NOMO-1 (cell line): ENCODE measurements around the gene NDUFS4.
A peak's percentile ranks its signal among the peaks of the same experiment; 100 is the strongest.
"Not testable (repeated sequence)": the region's sequence is repeated elsewhere in the genome, so short reads cannot be mapped to it uniquely, and the experiment has no call there.

ENCODE experiments used
- DNase-seq, 2 experiments: peaks; one replicate each; lab custom pipeline; 2025; ENCODE audit not compliant: unreplicated experiment in 2 of 2; lab: John Stamatoyannopoulos, UW

NDUFS4 gene

DNA sequence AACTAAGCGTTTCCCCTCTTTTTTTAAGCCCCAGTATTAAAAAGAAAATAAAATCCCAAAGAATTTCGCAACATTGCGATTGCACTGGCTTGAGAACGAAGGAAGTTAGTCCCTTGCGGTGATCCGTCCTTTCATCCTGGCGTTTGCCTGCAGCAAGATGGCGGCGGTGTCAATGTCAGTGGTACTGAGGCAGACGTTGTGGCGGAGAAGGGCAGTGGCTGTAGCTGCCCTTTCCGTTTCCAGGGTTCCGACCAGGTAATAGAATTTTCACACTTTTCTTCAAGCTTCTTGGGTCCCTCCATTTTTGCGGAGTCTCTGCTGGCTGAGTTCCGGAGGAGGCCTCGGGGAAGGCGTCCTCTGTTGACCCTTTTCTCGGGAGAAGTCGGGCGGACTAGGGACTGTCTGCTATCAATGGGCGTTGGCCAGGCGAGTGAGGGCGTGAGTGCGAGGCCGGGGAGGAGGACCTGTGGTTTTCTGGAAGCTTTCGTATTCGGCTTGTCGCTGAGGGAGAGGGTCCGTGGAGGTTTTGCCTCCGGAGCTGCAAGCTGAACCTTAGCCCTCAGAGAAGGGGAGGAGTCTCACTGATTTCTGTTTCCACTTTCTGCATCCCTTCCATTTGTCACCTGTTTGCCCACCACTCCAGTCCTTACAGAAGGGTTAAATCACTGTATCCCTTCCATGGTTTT is at the start of gene NDUFS4:
Gene NDUFS4, plus strand, starts transcription at position 134 of the 686 bp plus-strand sequence. Its CDS starts 24 bp downstream, at position 158.
- peak; percentile 71 to 84 for DNase-seq

DNA sequence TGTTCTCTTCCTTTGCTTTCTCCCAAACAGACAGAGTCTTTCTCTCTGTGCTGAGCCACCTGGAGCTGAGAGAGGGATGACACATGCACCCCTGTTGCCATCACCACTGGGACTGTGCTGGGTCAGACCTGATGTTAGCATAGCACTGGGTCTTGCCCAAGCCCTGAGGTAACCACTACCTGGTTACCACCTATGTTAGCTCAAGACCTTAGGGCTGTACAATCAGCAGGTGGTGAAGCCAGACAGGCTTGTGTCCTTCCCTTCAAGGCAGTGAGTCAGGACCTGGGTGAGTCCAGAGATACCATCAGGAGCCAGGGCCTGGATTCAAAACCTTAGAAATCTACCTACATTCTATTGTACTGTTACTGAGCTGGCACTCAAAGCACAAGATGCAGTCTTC is 47.9 kb upstream of the NDUFS4 start:
- no peak for DNase-seq

DNA sequence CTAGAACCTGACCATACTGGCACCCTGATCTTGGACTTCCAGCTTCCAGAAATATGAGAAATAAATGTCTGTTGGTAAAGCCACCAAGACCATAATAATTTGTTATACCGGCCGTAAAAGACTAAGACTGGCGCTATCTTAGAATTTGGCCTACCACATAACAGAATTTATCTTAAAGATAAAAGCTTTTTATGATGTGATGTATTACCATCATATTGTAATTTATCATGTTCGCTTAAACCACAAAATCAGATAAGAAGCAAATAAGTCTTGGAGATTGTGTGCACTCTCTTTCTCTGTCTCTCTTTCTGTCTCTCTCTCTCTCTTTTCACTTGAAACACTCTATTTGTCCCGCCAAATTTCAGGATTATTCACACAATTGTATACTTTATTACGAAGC is 44.5 kb upstream of the NDUFS4 start:
- no peak for DNase-seq

DNA sequence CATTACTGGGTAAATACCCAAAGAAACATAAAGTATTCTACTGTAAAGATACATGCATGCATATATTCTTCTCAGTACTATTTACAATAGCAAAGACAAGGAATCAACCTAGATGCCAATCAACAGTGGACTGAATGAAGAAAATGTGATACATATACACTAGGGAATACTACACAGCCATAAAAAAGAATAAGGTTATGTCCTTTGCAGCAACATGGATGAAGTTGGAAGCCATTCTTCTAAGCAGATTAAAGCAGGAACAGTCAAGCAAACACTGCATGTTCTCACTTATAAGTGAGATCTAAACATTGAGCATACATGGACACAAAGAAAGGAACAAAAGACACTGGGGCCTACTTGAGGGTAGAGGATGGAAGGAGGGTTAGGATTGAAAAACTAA is 39.6 kb upstream of the NDUFS4 start:
- DNase-seq, result no peak

DNA sequence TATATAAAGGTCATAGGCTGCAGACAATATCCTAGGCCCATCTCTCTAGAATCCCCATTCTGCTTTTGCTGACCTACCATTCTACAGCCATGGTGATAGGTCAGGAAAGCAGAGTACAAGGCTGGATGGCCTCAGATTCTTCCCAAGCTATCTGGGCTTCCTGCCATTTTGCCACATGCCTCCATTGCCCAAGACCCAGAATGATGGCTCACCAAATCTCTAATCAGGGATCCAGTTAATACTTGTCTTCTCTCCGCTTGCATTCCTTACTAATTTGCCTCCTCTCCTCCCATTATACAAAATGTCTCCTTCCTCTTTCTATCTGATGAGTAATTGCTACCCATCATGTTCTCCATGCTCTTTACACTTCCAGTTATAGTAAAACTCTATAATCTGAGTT is 22.7 kb upstream of the NDUFS4 start:
- no peak for DNase-seq

DNA sequence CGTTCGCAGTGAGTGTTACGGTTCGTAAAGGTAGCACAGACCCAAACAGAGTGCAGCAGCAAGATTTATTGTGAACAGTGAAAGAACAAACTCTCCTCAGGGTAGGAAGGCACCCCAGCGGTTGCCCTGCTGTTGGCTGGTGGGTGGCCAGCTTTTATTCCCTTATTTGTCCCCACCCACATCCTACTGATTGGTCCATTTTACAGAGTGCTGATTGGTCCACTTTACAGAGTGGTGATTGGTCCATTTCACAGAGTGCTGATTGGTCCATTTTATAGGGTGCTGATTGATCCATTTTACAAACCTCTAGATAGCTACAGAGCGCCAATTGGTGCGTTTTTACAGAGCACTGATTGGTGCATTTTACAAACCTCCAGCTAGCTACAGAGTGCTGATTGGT is 19.7 kb upstream of the NDUFS4 start:
- DNase-seq, result not testable (repeated sequence)

DNA sequence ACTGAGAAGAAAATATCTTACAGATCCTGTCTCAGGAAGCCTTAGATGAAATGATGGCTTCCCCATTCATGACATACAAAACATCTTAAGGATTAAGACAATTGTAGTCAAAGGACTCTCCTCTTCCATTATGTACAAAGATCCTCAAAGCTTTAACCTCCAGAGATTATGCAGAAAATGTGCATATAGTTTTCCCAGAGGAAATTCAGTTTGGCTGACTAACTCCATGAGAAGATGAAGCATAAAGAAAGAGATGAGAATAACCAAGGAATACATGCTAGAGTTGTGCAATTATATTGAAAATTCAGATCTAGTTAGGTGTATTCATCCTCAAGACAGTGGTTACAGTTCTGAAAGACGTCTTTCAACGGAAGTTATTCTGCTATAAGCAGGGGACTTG is 18.6 kb upstream of the NDUFS4 start:
- no peak for DNase-seq

DNA sequence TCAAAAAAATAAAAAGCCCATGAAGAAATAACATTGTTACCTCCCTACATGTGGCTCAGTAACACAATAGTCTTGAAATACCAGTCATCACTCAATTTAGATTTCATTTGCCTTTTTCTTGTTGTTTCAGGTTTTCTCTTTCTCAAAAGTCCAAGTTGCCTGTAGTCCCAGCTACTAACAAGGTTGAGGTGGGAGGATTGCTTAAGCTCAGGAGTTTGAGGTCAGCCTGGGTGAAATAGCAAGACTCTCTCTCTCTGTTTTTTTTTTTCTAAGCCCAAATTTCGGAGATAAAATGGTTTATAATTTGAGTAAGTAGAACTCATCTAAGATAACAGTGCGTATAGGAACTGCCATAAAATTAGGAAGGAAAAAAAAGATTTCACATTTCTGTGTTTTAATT is 17.5 kb upstream of the NDUFS4 start:
- DNase-seq, result no peak

DNA sequence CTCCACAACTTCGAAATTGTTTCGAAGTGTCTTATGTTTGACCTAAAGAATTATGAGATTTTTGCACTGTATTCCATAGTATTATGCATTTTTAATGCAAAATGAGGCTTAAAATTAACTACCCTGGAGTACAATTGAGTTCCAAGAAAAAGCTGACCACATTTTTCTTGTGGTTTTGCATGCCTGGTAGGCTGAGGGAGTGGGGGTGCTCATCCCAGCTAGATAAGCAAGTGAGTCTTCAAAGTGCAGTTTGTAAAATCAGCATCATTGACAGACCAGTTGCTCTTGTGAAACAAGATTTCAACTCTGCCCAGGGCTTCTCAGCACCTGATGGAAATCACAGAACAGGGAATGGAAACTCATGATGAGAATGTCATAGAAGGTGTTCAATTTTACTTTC is 17.0 kb upstream of the NDUFS4 start:
- no peak for DNase-seq

DNA sequence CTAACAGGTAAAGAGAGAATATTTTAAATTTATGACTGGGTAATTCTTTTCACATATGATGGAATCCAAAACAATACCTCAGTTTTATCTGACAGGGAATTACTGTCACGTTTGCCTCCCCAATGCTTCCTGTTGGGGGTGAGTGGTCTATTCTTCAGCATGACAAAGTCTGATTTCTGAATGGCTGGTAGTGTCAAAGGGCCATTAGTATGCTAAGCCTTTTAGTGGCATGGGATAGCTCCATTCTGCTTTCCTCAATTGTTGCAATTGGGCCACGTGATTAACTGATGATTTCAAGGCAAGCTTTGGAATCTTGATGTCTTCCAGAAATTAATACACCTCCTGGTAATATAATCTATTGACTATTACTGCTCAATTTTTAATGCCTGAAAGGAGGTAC is 14.7 kb upstream of the NDUFS4 start:
- DNase-seq, result no peak

DNA sequence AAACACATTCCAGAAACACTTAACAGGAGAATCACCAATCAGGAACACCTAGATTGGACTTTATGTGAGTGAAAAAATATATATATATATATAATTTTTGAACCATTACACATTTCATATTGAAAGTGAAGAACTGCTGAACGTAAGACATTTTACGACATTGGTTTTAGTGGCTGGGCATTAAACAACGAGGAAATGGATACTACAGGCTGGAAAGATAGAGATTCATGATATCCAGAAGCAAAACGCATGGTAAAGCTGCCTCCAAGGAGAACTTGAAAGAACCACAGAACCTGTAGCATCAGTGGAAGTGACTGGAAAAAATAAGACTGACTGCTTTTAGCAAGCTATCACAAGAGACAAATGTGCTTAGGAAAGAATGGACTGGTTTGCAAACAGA is 13.2 kb upstream of the NDUFS4 start:
- no peak for DNase-seq

DNA sequence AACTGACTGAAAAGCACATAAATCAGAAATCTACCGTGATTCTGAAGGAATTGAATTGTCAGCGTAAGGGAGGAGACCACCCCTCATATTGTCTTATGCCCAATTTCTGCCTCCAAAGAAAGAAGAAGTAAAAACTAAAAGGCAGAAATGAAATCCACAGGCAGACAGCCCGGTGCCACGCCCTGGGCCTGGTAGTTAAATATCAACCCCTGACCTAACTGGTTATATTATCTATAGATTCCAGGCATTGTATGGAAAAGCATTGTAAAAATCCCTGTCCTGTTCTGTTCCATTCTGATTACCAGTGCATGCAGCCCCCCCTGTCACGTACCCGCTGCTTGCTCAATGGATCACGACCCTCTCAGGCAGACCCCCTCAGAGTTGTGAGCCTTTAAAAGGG is 11.9 kb upstream of the NDUFS4 start:
- DNase-seq, result not testable (repeated sequence)

DNA sequence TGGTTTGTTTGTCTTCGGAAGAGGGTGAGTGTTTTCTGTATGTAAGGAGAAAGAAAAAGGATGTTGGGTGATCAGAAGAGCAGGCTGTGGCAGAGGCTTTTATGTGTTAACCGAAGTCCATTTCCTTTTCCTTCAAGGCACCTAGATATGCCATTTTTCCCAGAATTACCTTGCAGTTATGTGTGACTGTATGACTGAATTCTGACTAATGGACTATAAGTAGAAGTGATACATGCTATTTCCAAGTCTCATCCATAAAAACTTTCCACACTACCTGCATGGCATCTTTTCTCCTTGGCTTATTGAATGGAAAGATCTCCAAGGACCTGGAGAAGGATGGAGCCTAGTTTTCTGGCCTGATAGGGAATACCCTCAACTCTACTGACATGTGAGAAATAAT is 10.6 kb upstream of the NDUFS4 start:
- DNase-seq, result no peak

DNA sequence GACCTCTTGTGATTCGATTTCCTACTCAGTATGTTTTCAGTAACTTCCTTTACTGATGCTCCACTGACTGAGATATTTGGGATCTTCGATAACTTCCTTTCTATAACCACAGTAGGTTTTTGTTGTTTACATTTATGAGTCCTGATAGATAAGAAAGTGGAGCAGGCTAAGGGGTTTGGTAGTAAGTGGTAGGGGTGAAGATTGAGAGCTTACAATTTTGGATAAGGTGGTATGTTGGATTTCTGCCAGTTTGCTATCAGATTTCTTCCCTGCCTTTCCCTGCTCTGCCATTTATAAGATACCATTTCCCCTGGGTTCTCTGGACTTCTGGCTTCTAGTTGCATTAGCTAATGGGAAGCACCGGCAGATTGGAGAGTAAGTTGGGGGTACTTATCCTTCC is 7.9 kb upstream of the NDUFS4 start:
- DNase-seq, result no peak

DNA sequence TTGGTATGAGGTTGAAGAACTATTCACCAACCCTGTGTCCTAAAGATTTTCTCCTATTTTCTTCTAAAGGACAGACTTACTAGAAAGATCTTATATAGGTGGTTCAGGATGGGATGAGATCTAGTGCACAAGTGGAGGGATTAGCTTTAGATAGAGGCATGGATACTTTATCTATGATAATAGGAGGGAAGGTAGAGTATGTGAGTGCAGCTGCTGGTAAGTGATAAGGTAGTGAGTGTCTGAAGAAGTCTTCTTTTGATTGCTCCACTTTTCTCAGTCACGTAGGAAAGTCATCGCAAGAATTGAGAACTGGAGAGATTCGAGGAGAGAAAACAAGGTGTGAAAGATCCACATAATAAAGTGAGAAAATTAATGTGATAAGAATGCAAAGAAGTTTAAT is 6.0 kb upstream of the NDUFS4 start:
- no peak for DNase-seq

DNA sequence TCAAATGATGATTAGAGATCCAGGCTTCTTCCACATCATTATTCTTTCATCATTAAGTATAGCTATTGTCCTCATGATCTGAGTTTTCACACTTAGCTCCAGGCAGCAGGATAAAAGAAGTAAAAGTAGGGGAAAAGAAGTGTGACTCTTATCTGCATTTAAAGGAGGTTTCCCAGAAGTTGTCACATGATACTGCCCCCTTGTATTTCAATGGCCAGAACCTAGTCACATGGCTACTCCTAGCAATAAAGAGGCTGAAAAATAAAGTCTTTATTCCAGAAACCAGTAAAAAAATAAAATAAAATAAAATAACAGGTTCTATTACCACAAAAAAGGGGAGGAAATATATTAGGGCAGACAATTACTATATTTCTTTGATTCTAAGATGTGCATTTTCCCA is 5.3 kb upstream of the NDUFS4 start:
- DNase-seq, result no peak

DNA sequence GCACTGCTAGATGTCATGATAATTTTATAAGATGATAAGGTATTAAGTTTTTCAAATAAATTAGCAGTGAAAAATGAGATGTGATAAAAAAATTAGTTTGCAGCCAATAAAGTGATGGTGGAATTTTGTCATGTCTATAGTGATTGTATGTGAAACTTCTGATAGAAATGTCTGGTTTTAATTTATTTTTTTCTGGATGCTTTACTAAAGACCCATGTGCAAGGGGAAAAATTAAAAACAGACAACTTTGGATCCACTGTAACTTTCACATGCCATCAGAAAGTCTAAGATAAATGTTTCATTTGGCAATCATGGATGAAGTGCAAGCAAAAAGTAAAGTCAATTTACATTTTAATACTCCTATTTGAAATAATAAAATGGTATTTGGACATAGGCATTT is 4.4 kb upstream of the NDUFS4 start:
- DNase-seq, result no peak

DNA sequence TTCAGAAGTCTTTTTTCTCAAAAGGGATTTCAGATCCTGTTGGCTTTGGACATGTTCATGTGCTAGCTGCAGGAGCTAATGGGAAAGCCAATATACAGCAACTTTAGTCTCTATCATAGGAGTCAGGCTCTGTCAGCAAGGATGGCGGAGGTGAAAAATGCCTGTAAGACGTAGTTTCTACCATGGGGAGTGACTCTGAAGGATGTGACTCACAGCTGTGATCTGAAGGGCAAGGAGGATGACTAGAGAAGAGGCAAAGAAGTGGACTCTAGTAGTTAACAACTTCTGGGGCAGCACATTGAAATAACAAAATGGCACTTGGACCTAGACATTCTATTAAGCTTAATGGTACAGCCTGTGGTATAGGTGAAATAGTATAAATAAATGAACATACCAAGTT is 3.1 kb upstream of the NDUFS4 start:
- no peak for DNase-seq

DNA sequence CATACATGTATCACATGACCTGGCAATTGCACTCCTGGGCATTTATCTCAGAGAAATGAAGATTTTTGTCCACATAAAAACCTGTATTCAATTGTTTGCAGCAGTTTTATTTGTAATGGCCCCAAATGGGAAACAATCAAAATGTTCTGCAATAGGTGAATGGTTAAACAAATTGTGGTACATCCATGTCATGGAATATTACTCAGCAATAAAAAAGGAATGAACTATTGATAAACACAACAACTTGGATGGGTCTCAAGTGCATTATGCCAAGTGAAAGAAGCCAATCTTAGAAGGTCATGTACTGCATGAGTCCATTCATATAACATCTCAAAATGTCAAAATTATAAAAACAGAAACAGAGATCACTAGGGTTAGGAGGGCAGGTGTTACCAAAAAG is 1.5 kb upstream of the NDUFS4 start:
- no peak for DNase-seq

DNA sequence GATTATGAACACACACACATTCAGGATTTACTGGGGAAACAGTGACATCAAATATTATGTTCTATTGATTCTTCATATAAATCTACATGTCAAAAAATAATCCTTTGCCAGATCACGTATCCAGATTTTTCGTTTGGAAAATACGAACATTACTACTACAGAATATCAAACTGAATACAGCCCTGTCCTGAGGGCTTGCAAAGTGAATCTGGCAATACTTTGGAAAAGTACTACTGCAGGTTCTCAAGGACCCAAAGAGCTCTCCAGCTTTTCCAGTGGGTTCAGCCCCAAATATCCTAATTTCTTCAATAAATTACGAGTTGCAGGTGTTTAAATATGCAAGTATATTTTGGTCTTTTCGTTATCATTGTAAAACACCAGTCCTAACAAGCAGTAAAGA is 411 bp upstream of the NDUFS4 start:
- no peak for DNase-seq

DNA sequence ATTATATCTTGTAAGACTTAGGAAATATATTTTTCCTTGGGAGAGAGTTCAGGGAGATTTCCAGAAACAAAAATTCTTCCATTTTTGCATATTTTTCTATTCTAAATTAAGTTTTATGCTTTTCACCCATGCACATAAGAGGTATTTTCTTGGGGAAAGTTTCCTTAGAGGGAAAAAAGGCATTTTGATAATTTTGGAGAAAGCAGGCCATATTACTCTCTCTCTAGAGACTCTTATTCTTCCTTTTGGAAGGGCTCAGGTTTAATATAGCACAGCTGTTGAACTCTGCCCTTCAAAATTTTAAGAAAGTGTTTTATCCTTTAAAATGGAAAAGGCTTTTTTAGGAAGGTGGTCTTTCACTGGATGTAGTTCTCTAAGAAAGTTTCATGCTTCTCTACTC is 8.0 kb downstream of the NDUFS4 start:
- no peak for DNase-seq

DNA sequence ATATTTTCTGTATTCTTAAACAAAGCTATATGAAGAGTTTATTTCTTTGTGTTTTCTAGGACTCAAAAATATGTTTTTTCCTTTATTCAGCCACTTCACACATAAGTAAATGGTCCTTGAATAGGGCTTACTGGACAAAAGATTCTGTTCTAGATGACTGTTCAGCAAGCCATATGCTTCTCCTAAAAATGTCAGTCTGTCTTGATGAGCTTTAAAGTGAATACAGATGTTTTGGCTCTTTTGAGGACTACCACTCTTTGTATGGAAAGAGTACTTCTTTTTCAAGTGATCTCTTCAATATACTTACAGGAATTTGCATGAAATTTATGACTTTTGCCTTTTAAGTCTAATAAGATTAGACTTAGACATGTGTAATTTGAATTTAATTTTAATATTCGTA is 8.4 kb downstream of the NDUFS4 start:
- no peak for DNase-seq

DNA sequence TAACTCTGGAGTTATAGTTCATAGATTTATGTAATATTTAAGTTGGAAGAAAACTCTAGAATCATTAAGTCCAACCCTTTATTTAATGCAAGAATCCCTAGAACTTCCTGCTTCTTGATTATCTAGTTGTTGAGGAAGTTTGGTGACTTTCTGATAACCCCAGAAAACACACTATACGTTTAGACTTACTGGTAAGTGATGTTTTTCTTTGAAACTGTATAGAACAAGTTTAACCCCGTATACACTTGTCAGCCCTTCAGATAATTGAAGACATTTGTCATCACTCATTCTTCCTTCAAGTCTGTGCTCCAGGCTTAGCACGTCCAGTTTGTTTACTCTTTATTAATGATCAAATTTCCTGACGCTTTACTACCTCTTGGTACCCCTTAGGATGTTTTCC is 9.0 kb downstream of the NDUFS4 start:
- DNase-seq, result no peak
